AG04449 (cell line): ENCODE results near the gene SH3GL2.

Source experiments
- CTCF ChIA-PET: fragments of 350-600 bp; formaldehyde crosslinking; extraction: SDS; loops from one replicate; lab custom pipeline; 2021; ENCODE audit warnings: antibody characterized with exemption; lab: Yijun Ruan, JAX
- POLR2A ChIA-PET: fragments of 400-600, 350-600 bp; formaldehyde crosslinking; extraction: SDS; loops from one replicate; lab custom pipeline; 2020; ENCODE audit warnings: antibody characterized with exemption, inconsistent platforms; lab: Yijun Ruan, JAX
- DNase-seq: peaks from one replicate; pipeline ENCODE4 v3.0.0-alpha.2; 2010; ENCODE audit warnings: low read depth, low spot score
- H3K4me3 ChIP-seq: 2 replicates; pipeline ENCODE4 v1.5.1; 2011; ENCODE audit warnings: low read depth, mild to moderate bottlenecking, control low read depth, low read length
- TF ChIP-seq, protein P1 (sequence below): IDR thresholded peaks from one replicate; pipeline ENCODE4 v1.5.1; 2011; ENCODE audit warnings: mild to moderate bottlenecking, moderate library complexity, low read length, control low read depth, inconsistent platforms; ENCODE audit not compliant: insufficient read depth; ENCODE audit errors: missing control alignments

Gene SH3GL2

DNA sequence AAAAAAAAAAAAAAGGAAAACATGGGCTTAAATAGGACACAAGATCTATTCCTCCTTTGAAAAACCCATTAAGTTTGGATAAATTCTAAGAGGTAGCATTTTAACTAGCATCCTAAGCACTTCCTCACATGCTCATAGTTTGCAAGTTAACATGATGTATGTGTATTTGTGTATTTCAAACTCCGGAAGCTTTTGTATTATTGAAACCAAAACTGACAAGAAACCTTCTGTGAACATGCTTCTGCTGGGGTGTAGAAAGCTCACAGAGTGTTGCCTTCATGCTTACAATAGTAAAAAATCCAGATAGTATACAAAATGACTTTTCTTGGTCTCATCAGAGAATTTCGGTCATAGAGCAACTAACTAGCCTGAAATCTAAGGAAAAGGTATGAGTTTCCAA is 103.8 kb downstream of the SH3GL2 start:
- POLR2A ChIA-PET: no interaction called here
- DNase-seq: no peak
- TF ChIP-seq, protein P1, sequence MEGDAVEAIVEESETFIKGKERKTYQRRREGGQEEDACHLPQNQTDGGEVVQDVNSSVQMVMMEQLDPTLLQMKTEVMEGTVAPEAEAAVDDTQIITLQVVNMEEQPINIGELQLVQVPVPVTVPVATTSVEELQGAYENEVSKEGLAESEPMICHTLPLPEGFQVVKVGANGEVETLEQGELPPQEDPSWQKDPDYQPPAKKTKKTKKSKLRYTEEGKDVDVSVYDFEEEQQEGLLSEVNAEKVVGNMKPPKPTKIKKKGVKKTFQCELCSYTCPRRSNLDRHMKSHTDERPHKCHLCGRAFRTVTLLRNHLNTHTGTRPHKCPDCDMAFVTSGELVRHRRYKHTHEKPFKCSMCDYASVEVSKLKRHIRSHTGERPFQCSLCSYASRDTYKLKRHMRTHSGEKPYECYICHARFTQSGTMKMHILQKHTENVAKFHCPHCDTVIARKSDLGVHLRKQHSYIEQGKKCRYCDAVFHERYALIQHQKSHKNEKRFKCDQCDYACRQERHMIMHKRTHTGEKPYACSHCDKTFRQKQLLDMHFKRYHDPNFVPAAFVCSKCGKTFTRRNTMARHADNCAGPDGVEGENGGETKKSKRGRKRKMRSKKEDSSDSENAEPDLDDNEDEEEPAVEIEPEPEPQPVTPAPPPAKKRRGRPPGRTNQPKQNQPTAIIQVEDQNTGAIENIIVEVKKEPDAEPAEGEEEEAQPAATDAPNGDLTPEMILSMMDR: no peak
- no peak overlapping the region for H3K4me3 ChIP-seq
- CTCF ChIA-PET: no interaction called here

DNA sequence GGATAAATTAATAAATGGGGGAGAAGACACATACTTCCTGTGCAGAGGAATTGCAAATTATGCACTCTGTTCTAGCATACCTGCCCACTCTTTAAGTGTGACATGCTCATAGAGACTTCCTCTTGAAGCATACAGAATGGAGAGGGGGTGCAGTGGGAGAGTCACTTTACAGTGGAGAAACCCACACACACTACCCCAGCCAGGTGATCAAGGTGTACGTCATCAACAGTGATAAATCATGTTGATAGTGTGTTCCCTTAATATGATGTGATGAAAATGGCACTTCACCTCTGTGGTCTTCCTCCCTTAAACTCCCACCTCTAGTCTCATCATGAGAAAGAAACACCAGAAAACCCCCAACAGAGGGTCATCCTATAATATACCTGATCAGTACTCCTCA is 110.0 kb downstream of the SH3GL2 start:
- ChIA-PET CTCF (no interaction called here), POLR2A (no interaction called here)
- no peak overlapping the region for H3K4me3 ChIP-seq
- no peak for DNase-seq
- TF ChIP-seq, protein P1: no peak

GRCh38 chr9:17694336-17694735 is 115.5 kb downstream of the SH3GL2 start:
- TF ChIP-seq, protein P1: no peak
- ChIA-PET POLR2A (no interaction called here), CTCF (no interaction called here)
- DNase-seq: no peak
- H3K4me3 ChIP-seq: no peak overlapping the region

- ChIA-PET CTCF (no interaction called here), POLR2A (no interaction called here)
- TF ChIP-seq, protein P1: no peak
- DNase-seq: no peak
- no peak overlapping the region for H3K4me3 ChIP-seq
These were observed 116.6 kb downstream of the SH3GL2 start for GRCh38 chr9:17695482-17695881.

DNA sequence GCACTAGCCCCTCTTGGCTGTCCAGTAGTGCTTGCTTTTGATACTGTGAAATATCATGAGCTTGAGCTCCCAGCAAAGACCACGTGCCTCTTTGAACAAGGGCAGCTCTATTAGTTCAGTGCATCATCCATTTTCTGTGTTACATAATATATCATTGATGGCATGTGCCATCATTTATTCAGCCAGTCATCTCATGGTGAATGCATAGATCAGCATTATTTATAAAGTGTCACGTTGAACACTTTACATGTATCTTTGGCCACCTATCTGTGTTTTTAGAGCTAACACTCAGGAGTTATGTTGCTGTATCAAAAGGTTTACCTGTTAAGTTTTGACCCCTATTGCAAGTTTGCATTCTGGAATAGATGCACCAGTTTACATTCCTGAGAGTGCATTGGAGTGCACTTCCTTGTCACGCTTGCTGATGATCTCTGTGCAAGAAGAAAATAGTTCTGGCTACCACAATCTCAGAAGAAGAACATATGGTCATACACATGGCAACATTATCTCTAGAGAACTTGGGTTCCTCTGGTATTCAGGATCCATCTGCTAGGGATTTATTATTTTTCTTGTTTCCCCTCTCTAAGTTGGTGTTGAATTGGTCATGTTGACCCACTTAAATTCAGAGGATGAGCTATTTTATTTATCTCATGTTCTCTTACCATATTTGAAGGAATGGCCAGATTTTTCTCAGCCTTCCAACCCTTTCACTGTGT is 120.9 kb downstream of the SH3GL2 start:
- POLR2A ChIA-PET: no interaction called here
- no peak overlapping the region for H3K4me3 ChIP-seq
- TF ChIP-seq, protein P1: no peak
- DNase-seq: no peak
- CTCF ChIA-PET: no interaction called here

GRCh38 chr9:17706347-17706746 is 127.5 kb downstream of the SH3GL2 start:
- DNase-seq: no peak
- ChIA-PET CTCF (no interaction called here), POLR2A (no interaction called here)
- TF ChIP-seq, protein P1: no peak
- no peak overlapping the region for H3K4me3 ChIP-seq
